Measurements from ENCODE around the gene ATP8A1.
"Not testable (repeated sequence)": the region's sequence is repeated elsewhere in the genome, so short reads cannot be mapped to it uniquely, and the experiment has no call there.

The ATP8A1 gene

GRCh38 chr4:42656944-42657792 lies at the start of gene ATP8A1:
TSS of gene ATP8A1 (minus strand) at chr4:42657105. CDS start at chr4:42656873, 232 bp downstream.
- peak; percentile 77 for DNase-seq (ENCODE audit: low read depth)

- no peak for DNase-seq (ENCODE audit: low read depth)
Observed at GRCh38 chr4:42706086-42706485, 49.2 kb upstream of the ATP8A1 start.

GRCh38 chr4:42703813-42704212 lies 46.9 kb upstream of the ATP8A1 start:
- no peak for DNase-seq (ENCODE audit: low read depth)

- DNase-seq (ENCODE audit: low read depth) = no peak
Observed at GRCh38 chr4:42702895-42703294, 46.0 kb upstream of the ATP8A1 start.

- DNase-seq (ENCODE audit: low read depth) = not testable (repeated sequence)
Observed at GRCh38 chr4:42701780-42702179, 44.9 kb upstream of the ATP8A1 start.

- no peak for DNase-seq (ENCODE audit: low read depth)
Observed at GRCh38 chr4:42690537-42690936, 33.6 kb upstream of the ATP8A1 start.

GRCh38 chr4:42683393-42683792 lies 26.5 kb upstream of the ATP8A1 start:
- DNase-seq (ENCODE audit: low read depth) = no peak

GRCh38 chr4:42678512-42678911 lies 21.6 kb upstream of the ATP8A1 start:
- DNase-seq (ENCODE audit: low read depth) = no peak

- no peak for DNase-seq (ENCODE audit: low read depth)
Observed at GRCh38 chr4:42676066-42676951, 19.4 kb upstream of the ATP8A1 start.

- DNase-seq (ENCODE audit: low read depth) = no peak
Observed at GRCh38 chr4:42673082-42673425, 16.1 kb upstream of the ATP8A1 start.

- no peak for DNase-seq (ENCODE audit: low read depth)
Observed at GRCh38 chr4:42672359-42673081, 15.6 kb upstream of the ATP8A1 start.

- no peak for DNase-seq (ENCODE audit: low read depth)
Observed at GRCh38 chr4:42671431-42672194, 14.7 kb upstream of the ATP8A1 start.

GRCh38 chr4:42658261-42658660 lies 1.4 kb upstream of the ATP8A1 start:
- no peak for DNase-seq (ENCODE audit: low read depth)

- DNase-seq (ENCODE audit: low read depth) = peak; percentile 10
Observed at GRCh38 chr4:42656679-42656943, 294 bp downstream of the ATP8A1 start.

- peak; percentile 19 for DNase-seq (ENCODE audit: low read depth)
Observed at GRCh38 chr4:42655921-42656678, 805 bp downstream of the ATP8A1 start.

- DNase-seq (ENCODE audit: low read depth) = no peak
Observed at GRCh38 chr4:42655269-42655637, 1.7 kb downstream of the ATP8A1 start.

GRCh38 chr4:42654631-42655268 lies 2.2 kb downstream of the ATP8A1 start:
- DNase-seq (ENCODE audit: low read depth) = no peak

GRCh38 chr4:42653626-42654560 lies 3.0 kb downstream of the ATP8A1 start:
- DNase-seq (ENCODE audit: low read depth) = no peak

- DNase-seq (ENCODE audit: low read depth) = not testable (repeated sequence)
Observed at GRCh38 chr4:42652529-42653231, 4.2 kb downstream of the ATP8A1 start.
